ENCODE data around the gene APLP2. TPM values are rescaled to one million over a fixed set of nuclear protein-coding genes. Genes with fewer than 3 reads are reported as not detected.

The APLP2 gene
- total and polyA plus RNA-seq, 2 of the 13 experiments (the other 11 are each of a cell fraction or from before 2014, with no cell fraction given): 315 to 594 TPM

- TF ChIP-seq ZBTB34 (CRISPR knock-in tag; IDR thresholded peaks at IDR 0.05) (no peak), ZNF570 (CRISPR knock-in tag; IDR thresholded peaks at IDR 0.05; ENCODE audit: borderline replicate concordance) (no peak), ZIK1 (CRISPR knock-in tag; IDR thresholded peaks at IDR 0.05; ENCODE audit: borderline replicate concordance, low read depth) (no peak), CENPX (CRISPR knock-in tag; IDR thresholded peaks at IDR 0.05) (no peak), HOXA7 (CRISPR knock-in tag; IDR thresholded peaks at IDR 0.05) (no peak), MAFK (conservative IDR thresholded peaks at IDR 0.05 in 1 of 2, IDR thresholded peaks at IDR 0.05 in 1 of 2; ENCODE audit: low read length in 2 of 2) (peak; percentile 49 to 68; a peak in 3 of 4 replicates), SRF (IDR thresholded peaks at IDR 0.05; ENCODE audit: low read depth, low read length) (no peak), ZMAT5 (CRISPR knock-in tag; IDR thresholded peaks at IDR 0.05; ENCODE audit: borderline replicate concordance, low read depth) (no peak), FOXO1 (CRISPR knock-in tag; IDR thresholded peaks at IDR 0.05) (no peak), KAT7 (CRISPR knock-in tag; IDR thresholded peaks at IDR 0.05; ENCODE audit: borderline replicate concordance) (0 out of 2 replicates have a peak, but pooled peaks have one; percentile 19), ZNF605 (CRISPR knock-in tag; IDR thresholded peaks at IDR 0.05) (no peak), E2F2 (CRISPR knock-in tag; IDR thresholded peaks at IDR 0.05; ENCODE audit: borderline replicate concordance) (no peak), ZNF124 (CRISPR knock-in tag; IDR thresholded peaks at IDR 0.05) (no peak), THRA (CRISPR knock-in tag; IDR thresholded peaks at IDR 0.05; ENCODE audit: borderline replicate concordance) (no peak), HDAC2 (CRISPR knock-in tag; IDR thresholded peaks at IDR 0.05) (peak; percentile 21), SNAPC4 (CRISPR knock-in tag; IDR thresholded peaks at IDR 0.05) (no peak), RBAK (CRISPR knock-in tag; IDR thresholded peaks at IDR 0.05) (no peak), ZEB1 (IDR thresholded peaks at IDR 0.05; ENCODE audit: insufficient replicate concordance, low read depth) (no peak), PLRG1 (conservative IDR thresholded peaks at IDR 0.05) (no peak)
Observed at GRCh38 chr11:130037058-130037457, 32.6 kb upstream of the APLP2 start (continued).

Data from HepG2 (cell line).